CD4-positive, alpha-beta T cell treated with Interleukin-21 for 1 hour (primary cell): ENCODE results near the gene SECISBP2L.
A peak's percentile ranks its signal among the peaks of the same experiment; 100 is the strongest.
"Not testable (repeated sequence)": the region's sequence is repeated elsewhere in the genome, so short reads cannot be mapped to it uniquely, and the experiment has no call there.

ENCODE experiments used
- DNase-seq: peaks from one replicate; pipeline ENCODE4 v3.0.0-alpha.2; 2020

SECISBP2L gene

GRCh38 chr15:49046220-49047102 is at the start of gene SECISBP2L:
Gene SECISBP2L (minus strand): TSS chr15:49046446. CDS start chr15:49046299, 147 bp downstream.
- DNase-seq = peak; percentile 93

- no peak for DNase-seq
Measured at GRCh38 chr15:49094923-49095322, 48.7 kb upstream of the SECISBP2L start.

GRCh38 chr15:49093252-49094105 is 47.2 kb upstream of the SECISBP2L start:
- DNase-seq = no peak

- DNase-seq = no peak
Measured at GRCh38 chr15:49088996-49089395, 42.8 kb upstream of the SECISBP2L start.

- DNase-seq = no peak
Measured at GRCh38 chr15:49085696-49086459, 39.6 kb upstream of the SECISBP2L start.

GRCh38 chr15:49084285-49084570 is 38.0 kb upstream of the SECISBP2L start:
- DNase-seq = no peak

- no peak for DNase-seq
Measured at GRCh38 chr15:49083401-49084284, 37.4 kb upstream of the SECISBP2L start.

GRCh38 chr15:49082960-49083359 is 36.7 kb upstream of the SECISBP2L start:
- no peak for DNase-seq

GRCh38 chr15:49079340-49080039 is 33.2 kb upstream of the SECISBP2L start:
- DNase-seq = no peak

- no peak for DNase-seq
Measured at GRCh38 chr15:49075881-49076280, 29.6 kb upstream of the SECISBP2L start.

GRCh38 chr15:49074589-49075287 is 28.5 kb upstream of the SECISBP2L start:
- not testable (repeated sequence) for DNase-seq

- DNase-seq = no peak
Measured at GRCh38 chr15:49066372-49066771, 20.1 kb upstream of the SECISBP2L start.

- DNase-seq = no peak
Measured at GRCh38 chr15:49064884-49065283, 18.6 kb upstream of the SECISBP2L start.

GRCh38 chr15:49064281-49064653 is 18.0 kb upstream of the SECISBP2L start:
- DNase-seq = no peak

GRCh38 chr15:49063402-49064280 is 17.4 kb upstream of the SECISBP2L start:
- no peak for DNase-seq

GRCh38 chr15:49062900-49063299 is 16.7 kb upstream of the SECISBP2L start:
- DNase-seq = no peak

GRCh38 chr15:49060710-49061495 is 14.7 kb upstream of the SECISBP2L start:
- DNase-seq = no peak

- no peak for DNase-seq
Measured at GRCh38 chr15:49059491-49059890, 13.2 kb upstream of the SECISBP2L start.

GRCh38 chr15:49058559-49058958 is 12.3 kb upstream of the SECISBP2L start:
- DNase-seq = no peak
